HK-2 (cell line): Measurements from ENCODE around the gene SLC25A15.

ENCODE experiments used
- DNase-seq: peaks from one replicate; pipeline ENCODE4 v3.0.0-alpha.2; 2018; ENCODE audit not compliant: unreplicated experiment

Gene SLC25A15

DNA sequence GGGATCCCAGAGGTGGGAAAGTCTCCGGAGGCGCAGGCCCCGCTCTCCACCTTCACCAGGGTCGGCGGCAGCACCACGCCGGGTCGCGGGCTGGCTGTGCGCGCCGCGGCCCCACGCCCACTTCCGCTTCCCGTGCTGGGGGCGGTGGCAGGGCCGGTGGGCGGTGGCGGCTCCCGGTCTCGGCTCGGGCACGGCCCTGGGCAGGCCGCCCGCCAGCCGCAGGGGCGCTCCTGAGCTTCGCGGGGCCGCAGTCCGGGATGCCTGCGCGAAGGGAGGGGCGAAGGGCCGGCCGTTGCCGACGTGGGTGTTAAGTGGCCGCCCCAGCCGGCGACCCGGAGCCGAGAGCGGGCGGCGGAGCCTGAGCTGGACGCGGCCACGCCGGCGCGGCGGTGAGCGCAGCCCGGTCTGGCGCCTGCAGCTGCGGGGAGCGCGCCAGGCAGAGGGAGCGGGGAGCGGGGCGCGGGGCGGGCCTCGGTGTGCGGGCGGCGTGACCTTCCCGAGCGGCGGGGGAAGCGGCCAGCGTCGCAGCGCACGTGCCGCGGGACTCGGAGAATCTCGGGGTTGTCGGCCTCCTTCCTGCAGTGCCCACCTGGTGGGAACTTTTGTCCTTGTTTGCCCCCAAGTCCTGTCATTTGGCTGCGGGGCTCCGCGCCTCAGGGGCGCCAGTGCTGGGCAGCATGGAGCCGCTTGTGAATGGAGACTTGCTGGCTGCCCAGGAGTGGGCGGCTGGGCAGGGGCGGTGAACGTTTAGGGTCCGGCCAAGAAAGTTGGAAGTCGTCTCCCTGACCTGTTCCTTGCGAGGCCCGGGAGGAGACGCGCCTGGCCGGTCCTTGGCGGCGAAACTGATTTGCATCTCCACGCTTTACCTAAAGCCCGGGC, at the start of gene SLC25A15:
Gene SLC25A15, plus strand, starts transcription at position 337 of the 879 bp plus-strand sequence. CDS start 3,616 bp downstream, outside the sequence.
- DNase-seq, result peak; percentile 74

DNA sequence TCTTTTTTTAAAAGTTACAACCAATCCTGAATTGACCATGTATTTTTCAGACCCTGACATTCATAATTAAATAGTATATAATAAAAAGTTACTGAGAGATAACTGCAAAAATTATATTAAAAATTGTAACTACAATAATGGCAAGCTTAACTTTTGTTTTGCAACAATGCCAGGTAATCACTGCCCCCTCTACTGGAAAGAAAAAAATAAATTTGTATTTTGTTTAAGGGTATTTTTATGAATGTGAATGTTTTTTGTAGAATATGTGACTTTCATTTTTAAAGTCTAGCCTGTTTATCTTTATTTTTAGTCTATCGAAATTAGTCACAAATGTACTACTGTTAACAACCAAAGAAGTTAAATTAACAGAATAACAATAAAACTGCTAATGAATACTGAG, 40.1 kb upstream of the SLC25A15 start:
- no peak for DNase-seq

DNA sequence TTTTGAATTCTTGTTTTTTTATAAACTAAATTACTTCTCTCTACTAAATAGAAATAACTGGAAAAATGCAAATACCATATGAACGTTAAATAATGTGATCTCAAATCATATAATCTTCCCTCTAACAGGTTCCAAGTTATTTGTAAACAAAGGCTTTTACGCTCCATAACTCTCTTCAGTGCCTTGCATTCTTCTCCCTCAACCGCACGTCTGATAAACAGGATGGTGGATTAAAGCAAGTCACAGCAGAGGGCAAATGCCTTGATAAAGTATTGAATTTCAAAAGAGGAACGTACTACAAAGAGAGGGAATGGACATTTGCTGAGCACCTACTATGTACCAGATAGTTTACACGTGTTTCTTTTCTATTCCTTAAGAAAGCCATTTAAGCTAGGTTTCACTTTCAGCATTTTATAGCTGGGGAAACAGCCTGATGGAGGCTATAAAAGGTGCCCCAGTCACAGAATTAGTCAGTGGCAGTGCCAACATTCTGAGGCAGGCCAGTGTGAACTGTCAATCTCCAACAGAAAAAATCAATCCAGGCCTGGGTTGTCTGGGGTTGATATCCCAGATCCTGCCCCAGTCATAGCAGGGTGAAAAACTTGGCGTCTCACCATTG, 34.2 kb upstream of the SLC25A15 start:
- DNase-seq, result no peak

DNA sequence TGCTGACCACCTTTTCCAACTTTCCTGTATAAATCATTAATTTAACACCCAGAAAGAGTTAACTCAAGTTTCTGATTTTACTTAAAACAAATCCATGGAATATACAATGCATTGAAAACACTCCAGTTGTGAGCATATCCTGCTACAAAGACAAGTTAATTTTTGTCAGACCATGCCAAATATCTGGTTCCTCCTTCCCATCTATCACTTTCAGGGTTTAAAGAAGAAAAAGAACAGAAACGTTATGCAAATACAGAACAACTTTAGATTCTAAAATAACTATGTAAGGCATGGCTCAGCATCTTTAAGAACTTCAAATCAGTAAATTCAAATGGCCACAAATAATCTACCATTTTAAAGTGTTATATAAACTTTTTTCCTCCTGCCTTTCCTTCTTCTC, 33.4 kb upstream of the SLC25A15 start:
- DNase-seq, result no peak

DNA sequence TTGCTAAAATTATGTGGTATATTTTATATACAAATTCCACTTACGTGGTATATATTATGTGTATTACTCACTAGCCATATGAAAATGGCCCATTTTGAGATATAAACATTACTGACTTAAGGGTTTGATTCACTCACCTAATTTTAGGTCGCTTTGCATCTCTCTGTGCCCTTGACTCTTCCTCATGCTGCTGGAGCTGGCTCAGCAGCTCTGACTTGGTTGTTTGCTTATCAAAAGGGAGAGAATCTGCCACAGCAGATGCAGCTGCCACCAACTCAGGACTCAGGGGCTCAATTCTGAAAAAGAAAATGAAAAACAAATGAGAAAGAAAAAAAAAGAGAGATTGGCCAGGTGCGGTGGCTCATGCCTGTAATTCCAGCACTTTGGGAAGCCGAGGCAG, 30.6 kb upstream of the SLC25A15 start:
- DNase-seq, result no peak

DNA sequence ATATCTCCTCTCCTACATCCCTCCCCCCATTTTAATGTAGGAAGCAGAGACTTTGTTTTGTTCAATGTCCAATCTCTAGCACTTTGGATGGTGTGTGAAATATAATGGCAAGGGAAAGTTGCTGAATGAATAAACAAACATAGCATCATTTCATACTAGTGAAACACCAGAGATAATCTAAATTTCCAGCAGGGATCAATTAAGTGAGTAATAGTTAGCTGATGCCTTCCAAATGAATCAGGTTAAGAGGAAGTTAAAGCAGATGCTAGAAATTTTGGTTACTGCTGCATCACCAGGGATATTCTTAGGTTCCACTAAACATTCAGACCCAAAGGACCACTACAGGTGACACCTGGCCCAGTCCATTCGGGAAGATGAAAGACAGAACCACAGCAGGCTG, 26.6 kb upstream of the SLC25A15 start:
- DNase-seq, result no peak

DNA sequence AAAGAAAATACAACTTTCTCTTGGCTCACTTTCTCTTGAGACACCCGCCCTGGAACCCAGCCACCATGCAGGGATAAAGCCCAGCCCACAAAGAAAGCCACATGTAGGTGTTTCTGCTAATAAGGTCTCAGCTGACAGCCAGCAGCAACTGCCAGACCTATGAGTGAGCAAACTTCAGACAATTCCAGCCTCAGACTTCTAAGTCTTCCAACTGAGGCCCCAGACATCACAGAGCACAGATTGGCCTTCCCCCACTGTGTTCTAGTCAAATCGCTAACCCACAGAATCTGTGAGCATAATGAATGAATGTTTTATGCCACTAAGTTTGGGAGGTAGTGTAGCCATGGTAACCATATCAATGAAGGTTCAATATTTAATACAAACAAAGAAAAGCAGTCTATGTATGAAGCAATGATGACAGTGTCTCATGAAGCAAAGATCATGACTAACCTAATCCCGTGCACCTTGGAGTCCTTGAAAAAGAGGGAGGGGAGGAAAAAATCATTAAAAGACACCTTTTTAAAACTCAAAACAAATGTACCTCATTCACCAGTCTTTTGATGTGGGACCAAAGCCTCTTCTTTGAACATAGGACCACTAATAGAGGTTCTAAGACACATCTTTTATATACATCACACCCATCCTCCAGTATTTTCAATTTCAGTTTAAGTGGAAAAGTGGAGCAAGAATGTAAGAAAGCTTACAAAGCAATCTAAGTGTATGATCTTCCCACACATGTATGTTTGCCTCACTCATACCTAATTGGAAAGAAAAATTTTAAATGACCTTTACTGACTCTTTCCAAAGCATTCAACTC, 24.6 kb upstream of the SLC25A15 start:
- no peak for DNase-seq

DNA sequence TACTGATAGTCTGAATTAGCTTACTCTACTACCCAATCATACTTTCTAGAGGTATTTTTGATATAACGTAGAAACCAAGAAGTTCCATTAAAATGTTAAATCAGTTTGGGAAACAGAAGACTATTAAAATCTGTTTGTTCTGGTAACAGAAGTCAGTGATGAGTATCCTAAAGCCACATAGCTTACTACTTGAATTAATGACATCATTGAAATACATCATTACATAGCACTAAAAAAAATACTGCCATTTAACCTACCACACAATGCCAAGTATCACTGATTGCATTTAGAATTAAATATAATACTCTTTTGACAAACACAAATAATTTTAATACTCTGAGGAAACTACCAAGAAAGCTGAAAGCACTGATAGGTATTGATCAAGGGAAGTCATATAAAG, 23.8 kb upstream of the SLC25A15 start:
- no peak for DNase-seq

DNA sequence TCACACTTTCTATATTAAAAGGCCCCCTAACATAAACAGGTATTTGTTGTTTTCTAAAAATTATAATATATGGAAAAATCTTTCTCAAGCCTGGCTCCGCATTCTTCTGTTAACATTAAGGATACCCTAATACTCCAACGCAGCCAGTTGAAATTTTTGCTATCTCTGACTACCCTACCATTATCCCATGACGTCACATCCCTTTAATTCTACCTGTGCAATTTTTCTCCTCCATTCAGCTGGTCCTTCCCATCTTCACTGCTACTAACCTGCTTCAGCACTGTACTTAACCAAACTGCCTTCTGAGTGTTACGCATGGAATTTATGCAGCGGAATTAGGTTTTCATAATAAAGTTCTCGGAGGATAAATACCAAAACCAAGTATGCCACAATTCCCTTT, 19.4 kb upstream of the SLC25A15 start:
- no peak for DNase-seq

DNA sequence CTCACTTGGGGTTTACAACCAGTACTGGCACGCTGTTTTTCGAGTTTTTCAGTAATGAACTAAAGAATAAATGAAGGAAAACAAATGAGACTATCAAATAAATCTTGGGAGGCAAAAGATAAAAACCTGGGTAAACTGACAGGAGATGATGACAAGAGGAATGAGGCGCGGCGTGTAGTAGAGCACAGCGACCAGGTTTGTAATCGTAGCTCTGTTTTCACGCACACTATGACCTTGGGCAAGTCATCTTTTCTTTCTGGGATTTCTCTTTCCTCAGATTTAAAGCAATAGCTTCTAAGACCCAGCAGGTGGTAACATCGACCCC, 18.8 kb upstream of the SLC25A15 start:
- no peak for DNase-seq

DNA sequence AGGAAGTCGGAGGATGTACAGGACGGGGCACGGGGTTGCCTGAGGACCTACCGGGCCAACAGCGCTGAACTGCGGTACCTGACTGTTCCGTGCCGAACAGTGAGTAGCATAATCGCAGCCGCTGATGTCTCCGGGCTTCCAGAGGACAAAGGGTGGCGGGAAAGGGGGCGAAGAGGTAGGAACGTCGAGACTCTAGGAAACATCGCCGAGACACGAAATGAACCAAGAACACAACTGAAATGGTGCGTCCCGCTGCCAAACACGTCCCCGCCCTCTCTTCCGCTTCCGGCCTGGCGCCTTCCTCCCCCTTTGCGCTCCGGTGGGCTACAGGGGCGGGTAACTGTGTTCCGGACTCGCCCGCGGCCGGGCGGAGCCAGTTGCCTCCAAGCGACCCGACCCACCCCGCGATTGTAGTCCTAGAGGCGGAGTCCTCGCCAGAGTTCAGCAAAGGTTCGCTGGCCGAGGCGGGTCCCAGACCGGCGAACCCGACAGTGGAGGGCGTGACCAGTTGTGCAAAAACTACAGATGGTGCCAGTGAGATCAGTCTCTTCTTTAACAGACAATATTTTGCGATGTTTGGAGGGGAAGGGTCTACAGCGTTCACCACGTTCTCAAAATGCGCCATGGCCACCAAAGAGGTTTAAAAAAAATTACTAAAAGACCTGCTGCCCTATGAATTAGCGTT, 18.3 kb upstream of the SLC25A15 start, which contains the start of gene MRPS31:
Gene MRPS31, minus strand, starts transcription at position 257 of the 685 bp plus-strand sequence. Its CDS starts 54 bp downstream, at position 203.
- DNase-seq, result peak; percentile 92

DNA sequence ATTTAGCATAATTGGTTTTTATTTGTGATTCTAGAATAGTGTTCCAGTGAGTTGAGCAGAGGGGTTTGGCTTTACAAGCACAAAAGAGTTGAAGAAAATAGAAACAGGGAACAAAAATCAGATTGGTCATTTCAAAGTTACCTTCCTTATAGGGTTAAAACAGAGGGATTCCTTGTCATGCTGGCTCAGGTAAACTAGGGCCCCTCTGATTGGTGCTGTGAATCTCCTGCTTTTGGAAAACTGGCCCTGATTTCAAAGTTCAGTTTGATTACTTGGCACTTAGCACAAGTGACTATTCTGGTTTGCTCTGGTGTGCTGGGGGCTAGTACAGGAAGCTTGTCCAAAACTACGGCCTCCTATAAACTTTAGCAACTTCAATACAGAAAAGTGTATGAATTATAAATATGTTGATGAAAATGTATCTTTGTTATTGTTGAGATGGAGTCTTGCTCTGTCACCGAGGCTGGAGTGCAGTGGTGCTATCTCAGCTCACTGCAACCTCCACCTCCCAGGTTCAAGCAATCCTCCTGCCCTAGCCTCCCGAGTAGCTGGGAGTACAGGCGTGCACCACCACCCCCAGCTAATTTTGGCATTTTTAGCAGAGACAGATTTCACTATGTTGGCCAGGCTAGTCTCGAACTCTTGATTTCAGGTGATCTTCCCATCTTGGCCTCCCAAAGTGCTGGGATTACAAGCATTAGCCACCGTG, 16.5 kb upstream of the SLC25A15 start:
- DNase-seq, result no peak

DNA sequence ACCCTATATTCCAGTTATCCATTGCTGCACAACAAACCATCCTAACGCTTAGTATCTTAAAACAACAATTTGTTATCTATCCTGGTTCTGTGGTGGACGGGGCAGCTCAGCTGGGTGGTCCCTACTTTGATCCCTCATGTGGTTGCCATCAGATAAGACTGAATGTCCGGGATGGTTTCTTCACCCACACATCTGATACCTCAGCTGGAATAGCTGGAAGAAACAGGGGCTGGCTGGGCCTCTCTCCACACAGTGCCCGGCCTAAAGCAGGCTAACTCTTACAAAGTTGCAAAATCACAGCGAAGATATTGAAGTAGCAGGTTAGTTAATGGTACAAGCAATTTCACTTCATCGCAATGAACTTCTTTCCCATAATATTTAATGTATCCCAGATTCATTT, 14.7 kb upstream of the SLC25A15 start:
- DNase-seq, result no peak

DNA sequence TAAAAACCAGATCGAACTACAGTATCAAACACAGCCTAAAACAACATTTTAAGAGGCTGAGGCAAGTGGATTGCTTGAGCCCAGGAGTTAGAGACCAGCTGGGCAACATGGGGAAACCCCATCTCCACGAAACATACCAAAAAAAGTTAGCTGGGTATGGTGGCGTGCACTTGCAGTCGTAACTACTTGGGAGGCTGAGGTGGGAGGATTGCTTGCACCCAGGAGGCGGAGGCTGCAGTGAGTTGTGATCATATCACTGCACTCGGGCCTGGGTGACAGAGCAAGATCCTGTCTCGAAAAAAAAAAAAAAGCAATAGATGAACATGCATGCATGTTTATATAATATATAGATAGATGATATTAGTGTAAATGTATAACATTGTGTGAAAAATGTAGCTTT, 13.2 kb upstream of the SLC25A15 start:
- DNase-seq, result no peak

DNA sequence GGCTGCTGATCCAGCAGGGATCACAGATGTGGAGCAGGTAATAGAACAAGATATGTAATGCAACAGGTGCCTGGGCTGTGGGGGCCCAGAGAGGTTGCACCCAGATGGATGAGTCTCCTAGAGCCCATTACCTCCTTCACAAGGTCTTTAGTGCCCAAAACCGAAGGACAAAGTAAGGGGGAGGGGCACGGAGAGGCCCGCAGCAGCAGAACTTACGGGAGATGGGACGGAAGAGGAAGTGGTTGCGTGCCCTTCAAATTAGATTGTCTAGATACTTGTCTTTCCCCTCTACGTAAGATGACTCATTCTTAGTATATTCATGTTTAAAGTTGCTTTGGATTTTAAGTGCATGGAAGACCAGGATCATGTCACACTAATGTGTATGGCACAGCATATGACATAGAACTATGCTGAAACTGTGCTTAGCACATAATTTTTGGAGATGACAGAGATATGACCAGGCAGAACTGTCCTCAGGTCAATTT, 12.7 kb upstream of the SLC25A15 start:
- no peak for DNase-seq

DNA sequence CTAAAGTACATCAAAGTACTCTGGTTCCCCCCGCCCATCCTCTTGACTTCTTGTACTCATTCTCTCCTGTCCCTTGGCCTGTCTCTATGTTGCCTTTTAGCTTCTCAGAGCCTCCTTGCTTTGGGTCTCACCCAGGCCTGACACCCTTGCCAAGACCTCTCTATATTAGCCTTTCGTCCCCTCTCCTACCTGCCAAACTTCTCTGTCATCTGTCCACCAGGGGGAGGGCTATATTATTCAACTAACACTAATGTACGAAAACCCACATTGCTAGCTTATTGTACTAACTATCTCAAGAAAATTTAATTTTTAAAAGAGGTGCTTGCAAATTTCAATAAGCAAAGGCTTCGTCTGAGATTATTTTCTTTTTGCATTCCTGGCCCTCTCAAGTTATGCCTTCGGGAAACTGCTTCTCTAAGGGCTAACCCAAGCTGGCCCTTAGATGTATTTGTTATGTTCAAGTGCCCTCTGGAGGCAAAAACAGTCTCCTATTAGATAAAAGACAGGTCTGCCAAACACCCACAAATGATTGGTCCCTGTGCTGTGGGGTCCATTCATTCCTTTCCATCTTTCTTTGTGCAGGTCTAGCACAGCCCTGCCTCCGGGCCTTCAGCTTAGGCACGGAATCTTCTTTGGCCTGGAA, 12.1 kb upstream of the SLC25A15 start:
- DNase-seq, result no peak

DNA sequence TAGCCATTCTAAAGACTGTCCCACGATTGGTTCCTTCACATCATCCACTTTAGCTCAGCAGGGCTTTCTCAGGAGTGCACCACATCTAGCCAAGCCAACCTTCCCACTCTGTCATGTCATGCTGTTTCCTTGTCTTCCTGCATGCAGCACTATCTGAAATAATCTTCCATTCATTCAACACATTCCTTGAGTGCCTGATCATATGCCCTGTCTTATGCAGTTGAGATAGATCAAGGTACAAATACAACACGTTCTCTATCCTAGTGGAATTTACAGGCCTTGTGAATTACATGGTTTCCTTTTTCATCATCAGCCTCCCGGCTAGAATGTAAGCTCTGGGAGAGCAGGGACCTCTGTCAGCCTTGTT, 11.6 kb upstream of the SLC25A15 start:
- DNase-seq, result no peak

DNA sequence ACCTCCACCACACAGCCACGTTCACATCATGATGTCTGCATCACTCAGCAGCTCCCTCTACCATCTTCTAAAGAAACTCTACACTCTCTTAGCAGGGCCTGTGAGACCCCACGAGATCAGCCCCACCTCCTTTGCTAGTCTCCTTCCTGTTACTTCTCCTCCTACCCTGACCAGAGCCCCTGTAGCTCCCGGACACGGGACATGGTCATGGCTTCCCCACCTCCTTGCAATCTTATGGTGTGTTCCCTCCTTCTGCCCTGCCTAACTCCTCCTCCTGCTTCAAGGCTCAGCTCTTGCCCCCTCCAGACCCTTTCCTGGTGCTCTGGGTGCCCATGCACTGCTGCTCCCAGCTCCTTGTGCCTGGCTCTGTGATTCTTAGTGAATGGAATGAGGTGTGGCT, 10.4 kb upstream of the SLC25A15 start:
- no peak for DNase-seq

DNA sequence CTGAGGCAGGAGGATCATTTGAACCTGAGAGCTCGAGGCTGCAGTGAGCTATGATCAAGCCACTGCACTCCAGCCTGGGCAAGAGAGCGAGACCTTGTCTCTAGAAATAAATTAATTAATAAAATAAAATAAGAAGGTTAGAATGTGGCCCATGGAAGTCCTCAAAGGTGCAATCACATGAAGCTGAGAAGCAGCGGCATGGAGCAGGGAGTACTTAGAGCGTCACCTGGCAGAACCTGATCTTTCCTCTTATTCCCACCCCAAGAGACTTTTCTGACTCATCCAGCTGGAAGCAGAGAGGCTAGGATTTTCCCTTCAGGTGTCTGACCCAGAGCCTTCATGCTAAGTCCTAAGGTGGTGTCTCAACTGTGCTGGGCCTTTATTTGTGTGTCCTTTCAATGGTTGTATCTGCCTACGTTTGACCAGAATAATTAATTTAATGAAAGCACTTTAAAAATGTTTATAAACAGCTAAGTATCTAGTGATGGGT, 9.6 kb upstream of the SLC25A15 start:
- no peak for DNase-seq

DNA sequence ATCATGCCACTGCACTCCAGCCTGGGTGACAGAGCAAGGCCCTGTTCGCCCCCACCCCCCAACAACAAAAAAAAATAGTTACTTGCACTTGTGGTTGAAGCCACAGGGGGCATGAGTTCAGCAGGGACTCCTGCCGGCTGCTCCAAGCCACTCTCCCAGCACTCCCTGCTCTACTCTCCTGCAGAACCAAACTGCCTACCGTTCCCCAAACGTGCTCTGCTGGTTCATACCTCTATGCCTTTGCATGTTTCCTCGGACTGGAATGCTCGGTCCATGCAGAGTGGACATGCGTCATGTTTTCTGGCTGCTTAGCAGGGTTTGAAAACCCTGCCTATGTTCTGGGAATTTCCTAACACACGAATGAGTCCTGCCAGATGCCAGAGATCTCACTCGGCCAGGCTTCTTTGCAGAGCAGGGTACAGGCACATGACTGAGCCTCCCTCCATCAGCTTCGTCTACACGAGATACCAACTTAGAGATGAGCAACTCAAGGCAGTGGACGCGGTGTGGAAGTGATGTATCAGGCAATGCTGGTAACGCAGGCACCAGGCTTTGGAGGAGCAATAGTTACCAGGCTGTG, 8.5 kb upstream of the SLC25A15 start:
- no peak for DNase-seq
